ENCODE measurements around the gene THOC6. TPM values are rescaled to one million over a fixed set of nuclear protein-coding genes. Genes with fewer than 3 reads are reported as not detected.

THOC6 gene
- total RNA-seq, 2 donors from 2014 or later = 21.6 to 25.7 TPM

Other genes starting within 250 kb of the THOC6 start
- gene ELOB, start 246.8 kb upstream of the THOC6 start, total RNA-seq = 100 to 1,000 TPM; 182 to 196 TPM
- gene PRSS33, start 236.5 kb upstream of the THOC6 start, total RNA-seq = not detected
- gene PRSS41, start 225.6 kb upstream of the THOC6 start, total RNA-seq = not detected
- gene PRSS21, start 206.8 kb upstream of the THOC6 start, total RNA-seq = not detected
- gene ZG16B, start 193.7 kb upstream of the THOC6 start, total RNA-seq = not detected
- gene PRSS22, start 165.9 kb upstream of the THOC6 start, total RNA-seq = not detected
- 10 to 100 TPM; 16.0 to 17.6 TPM for gene FLYWCH2, start 140.8 kb upstream of the THOC6 start, total RNA-seq
- gene FLYWCH1, start 112.1 kb upstream of the THOC6 start, total RNA-seq = 10 to 100 TPM; 31.0 to 37.7 TPM
- not detected for gene KREMEN2, start 59.8 kb upstream of the THOC6 start, total RNA-seq
- 1 to 10 TPM; 2.5 to 5.4 TPM for gene PAQR4, start 54.7 kb upstream of the THOC6 start, total RNA-seq
- gene PKMYT1, start 43.6 kb upstream of the THOC6 start, total RNA-seq = 1 to 10 TPM in 1 of 2 donors, under 1 TPM in 1; 0.76 to 1.6 TPM
- gene CLDN9, start 11.1 kb upstream of the THOC6 start, total RNA-seq = not detected
- gene CLDN6, start 5.9 kb upstream of the THOC6 start, total RNA-seq = not detected
- 100 to 1,000 TPM in 1 of 2 donors, 10 to 100 TPM in 1; 67.1 to 156 TPM for gene TNFRSF12A, start 3.7 kb upstream of the THOC6 start, total RNA-seq
- gene HCFC1R1, start 93 bp upstream of the THOC6 start, total RNA-seq = 100 to 1,000 TPM in 1 of 2 donors, 10 to 100 TPM in 1; 63.3 to 104 TPM
- gene BICDL2, start 12.9 kb downstream of the THOC6 start, total RNA-seq = under 1 TPM in 1 of 2 donors, not detected in 1; 0.10 TPM
- gene MMP25, start 22.5 kb downstream of the THOC6 start, total RNA-seq = 1 to 10 TPM; 4.7 to 5.6 TPM
- 10 to 100 TPM; 56.8 to 65.4 TPM for gene IL32, start 41.6 kb downstream of the THOC6 start, total RNA-seq
- not detected for gene ZSCAN10, start 75.3 kb downstream of the THOC6 start, total RNA-seq
- 1 to 10 TPM; 7.6 to 8.3 TPM for gene ZNF205, start 88.6 kb downstream of the THOC6 start, total RNA-seq
- gene ZNF213, start 111.0 kb downstream of the THOC6 start, total RNA-seq = 10 to 100 TPM in 1 of 2 donors, 1 to 10 TPM in 1; 8.3 to 10.2 TPM
- gene OR1F1, start 164.2 kb downstream of the THOC6 start, total RNA-seq = not detected
- gene ZNF200, start 211.1 kb downstream of the THOC6 start, total RNA-seq = 1 to 10 TPM; 5.1 to 6.9 TPM
- gene MEFV, start 232.6 kb downstream of the THOC6 start, total RNA-seq = 1 to 10 TPM; 1.9 to 4.9 TPM